Loucy (cell line): Measurements from ENCODE around the gene RARRES2.

Source experiments
- CTCF ChIP-seq: fragments of 200-600 bp; sonication (generic); conservative IDR thresholded peaks from 2 replicates; pipeline ENCODE4 v1.5.1; 2014; ENCODE audit warnings: mild to moderate bottlenecking, antibody characterized with exemption, low read length
- EZH2phosphoT487 ChIP-seq: fragments of 200-600 bp; IDR thresholded peaks from 2 replicates; pipeline ENCODE4 v1.6.1; 2018; ENCODE audit warnings: antibody characterized with exemption, mild to moderate bottlenecking, moderate library complexity, borderline replicate concordance

- TF ChIP-seq CTCF, result no peak
- TF ChIP-seq EZH2phosphoT487, result no peak
Measured at GRCh38 chr7:150357771-150358427, 16.5 kb upstream of the RARRES2 start.
